HUDEP-2 (cell line): ENCODE results near the gene RHOV.
A peak's percentile ranks its signal among the peaks of the same experiment; 100 is the strongest.
"Not testable (repeated sequence)": the region's sequence is repeated elsewhere in the genome, so short reads cannot be mapped to it uniquely, and the experiment has no call there.

Experiments
- DNase-seq, 76 experiments: peaks; one replicate each; lab custom pipeline; 2025; ENCODE audit not compliant: unreplicated experiment in 76 of 76; lab: John Stamatoyannopoulos, UW

The RHOV gene

DNA sequence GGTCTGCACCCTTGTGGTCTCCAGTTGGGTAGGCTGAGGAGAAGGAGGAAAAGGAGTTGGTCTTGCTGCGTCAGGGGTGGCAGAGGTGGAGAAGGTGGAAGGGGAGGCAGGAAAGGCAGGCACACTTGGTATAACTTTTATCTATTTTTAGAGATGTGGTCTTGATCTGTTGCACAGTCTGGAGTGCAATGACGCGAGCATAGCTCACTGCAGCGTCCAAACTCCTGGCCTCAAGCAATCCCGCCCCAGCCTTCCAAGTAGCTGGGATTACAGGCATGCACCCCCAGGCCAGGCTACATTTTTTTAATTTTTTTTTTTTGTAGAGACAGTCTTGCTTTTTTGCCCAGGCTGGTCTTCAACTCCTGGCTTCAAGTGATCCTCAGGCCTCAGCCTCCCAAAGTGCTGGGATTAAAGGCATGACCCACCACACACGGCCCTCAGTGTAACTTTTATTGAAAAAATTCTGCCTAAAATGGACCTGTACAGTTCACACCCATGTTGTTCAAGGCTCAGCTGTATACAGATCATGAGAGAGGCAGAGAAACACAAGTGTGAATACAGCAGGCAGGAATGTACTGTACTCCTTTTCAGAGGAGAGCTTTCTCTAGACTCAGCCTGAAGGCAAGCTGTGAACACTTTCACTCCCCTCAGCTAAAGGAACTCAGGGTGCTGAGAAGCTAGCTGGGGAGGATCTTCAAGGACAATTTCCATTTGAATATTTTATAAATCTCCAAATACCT, 2.1 kb upstream of the RHOV start:
- no peak for DNase-seq

DNA sequence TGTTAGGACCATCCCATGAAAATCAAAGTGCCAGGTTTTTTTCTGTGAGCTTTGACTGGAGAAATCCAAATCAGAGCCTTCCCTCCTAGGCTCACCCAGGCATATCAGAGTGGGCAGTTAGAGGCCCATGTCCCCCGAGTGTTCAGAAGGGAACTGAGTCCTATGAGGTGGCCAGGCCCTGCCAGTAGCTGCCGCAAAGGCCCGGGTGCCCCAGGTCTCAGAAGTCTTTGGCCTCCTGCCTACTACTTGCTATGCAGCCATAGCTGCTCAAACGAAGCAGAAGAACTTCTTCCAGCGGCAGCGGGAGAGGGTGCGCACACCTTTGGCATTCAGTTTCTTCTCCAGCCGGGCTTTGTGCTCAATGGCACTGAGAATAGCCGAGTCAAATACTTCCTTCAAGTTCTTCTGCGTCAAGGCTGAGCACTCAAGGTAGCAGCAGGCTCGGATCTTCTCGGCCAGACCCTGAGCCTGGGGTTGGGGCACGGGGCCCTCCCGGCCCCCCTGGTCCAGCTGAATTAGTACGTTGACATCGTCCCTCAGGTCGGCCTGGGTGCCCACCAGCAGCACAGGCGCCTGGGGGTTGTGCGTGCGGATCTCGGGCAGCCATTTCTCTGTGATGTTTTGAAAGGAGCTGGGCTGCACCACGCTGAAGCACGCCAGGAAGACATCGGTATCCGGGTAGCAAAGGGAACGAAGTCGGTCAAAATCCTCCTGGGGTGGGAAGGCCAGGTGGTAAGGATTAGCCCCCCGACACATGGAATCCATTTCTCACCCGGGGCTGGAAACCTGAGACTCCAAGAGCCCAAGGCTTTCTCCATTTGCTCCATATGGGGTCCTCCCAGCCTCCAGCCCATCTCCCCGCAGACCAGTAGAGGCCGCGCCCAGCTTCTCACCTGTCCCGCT, 992 bp downstream of the RHOV start:
- no peak for DNase-seq

DNA sequence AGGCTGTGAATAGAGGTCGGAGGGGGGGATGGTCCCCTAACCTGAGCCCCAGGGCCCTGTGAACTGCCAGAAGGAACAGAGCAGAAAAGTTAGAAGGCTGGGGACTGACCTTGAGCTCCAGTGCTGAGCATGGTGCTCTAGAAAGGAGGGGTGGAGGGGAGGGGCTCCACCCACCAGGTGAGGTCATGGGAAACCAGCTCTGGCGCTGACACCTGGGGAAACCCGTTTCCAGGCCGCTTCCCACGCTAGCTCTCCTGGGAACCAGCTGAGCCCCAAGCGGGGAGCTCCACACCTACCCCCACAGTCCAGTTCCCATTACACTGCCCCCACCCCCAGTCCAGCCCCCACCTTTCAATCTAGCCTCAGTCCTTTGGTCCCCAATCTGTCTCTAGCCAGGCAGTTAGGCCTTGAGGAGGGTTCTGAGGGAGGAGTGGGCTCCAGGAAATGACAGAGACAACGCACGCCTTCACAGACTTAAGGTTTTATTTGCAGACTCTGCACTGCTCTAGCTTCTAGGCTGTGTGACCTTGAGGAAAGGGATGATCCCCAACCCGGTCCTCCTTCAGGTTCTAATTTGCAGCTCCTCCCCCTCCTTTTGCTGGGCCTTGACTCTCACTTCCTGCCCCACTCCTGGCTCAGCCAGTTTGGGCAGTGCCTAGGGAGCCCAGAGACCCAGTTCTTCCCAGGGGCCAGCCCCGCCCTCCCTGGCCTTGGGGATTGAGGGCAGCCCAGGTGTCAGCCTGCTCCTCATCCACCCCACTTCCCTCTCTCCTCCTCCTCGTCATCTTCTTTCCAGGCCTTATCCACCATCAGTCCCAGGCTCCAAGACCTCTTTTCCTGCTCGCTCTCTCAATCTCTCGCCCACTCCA, 2.1 kb downstream of the RHOV start:
- no peak for DNase-seq

DNA sequence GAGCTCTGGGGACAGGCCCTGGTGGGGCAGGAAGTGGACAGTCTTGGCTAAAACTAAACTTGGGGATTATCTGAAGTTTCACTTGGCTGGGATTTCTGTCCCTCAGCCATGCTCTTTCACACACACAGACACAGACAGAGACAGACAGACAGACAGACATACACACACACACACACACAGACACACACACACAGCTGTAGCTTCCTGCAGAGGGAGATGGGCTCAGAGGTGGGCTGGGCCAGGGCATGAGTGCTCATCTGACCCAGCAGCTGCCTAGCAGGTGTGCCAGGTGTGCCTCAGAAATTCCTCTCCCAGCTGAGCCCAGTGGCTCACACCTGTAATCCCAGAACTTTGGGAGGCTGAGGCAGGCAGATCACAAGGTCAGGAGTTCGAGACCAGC, 3.3 kb downstream of the RHOV start:
- no peak for DNase-seq

DNA sequence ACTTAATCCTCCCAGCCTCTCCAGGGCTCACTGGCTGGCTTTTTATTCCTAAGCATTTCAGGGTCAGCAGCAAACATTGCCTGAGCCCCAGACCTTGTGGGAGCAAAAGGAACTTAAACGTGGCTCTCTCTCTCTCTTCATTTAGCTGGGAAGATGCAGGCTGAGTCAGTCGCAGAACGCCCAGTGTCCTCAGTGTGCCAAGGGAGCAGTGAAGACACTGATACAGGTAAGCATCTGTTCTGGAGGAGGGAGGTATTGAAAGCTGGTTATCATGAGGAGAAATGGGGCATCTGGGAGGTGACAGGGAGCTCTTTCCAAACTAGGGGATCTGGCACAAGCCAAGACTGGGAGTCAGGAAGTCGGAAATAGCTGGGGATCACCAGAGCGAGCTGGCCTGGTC, 4.3 kb downstream of the RHOV start:
- no peak for DNase-seq

DNA sequence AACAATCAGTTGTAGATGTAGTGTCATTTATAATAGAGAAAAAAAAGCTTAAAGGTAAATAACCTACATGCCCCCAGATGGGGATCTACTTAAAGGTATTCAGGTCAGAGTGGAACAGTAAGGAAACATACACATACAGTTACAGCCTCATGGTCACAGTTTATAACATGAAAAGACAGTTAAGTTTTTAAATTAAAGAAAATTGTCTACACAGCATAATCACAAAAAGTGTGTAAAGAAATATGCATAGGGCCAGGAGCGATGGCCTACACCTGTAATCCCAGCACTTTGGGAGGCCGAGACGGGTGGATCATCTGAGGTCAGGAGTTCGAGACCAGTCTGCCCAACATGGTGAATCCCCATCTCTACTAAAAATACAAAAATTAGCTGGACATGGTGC, 6.8 kb downstream of the RHOV start:
- no peak for DNase-seq

DNA sequence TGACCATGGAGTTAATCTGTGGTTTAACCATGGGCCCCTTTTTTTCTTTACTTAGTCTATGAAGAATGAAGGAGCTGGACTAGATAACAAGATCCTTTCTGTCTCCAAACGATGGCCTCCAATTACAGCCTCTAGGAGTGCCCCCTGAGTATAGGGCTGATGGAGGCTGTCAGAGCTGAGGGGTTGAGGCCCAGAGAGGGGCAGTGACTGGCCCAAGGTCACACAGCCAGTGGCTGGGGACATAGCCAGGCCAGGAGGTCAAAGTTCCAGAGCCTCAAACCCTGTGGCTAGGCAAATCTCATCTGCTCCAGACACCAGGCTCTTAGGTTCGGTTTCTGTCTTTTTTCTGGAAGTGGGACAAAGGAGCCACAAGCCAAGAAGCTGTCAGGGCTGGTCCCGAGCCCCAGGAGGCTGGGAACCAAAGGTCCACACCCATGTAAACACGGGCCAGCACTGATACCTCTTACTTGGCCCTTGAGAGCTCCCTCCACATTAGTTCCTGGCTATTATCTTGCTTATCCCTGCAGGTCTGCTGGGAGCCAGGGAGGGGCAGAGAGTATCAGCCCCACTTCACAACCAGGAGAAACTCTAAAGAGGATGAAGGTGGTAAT, 10.3 kb downstream of the RHOV start:
- DNase-seq: no peak

DNA sequence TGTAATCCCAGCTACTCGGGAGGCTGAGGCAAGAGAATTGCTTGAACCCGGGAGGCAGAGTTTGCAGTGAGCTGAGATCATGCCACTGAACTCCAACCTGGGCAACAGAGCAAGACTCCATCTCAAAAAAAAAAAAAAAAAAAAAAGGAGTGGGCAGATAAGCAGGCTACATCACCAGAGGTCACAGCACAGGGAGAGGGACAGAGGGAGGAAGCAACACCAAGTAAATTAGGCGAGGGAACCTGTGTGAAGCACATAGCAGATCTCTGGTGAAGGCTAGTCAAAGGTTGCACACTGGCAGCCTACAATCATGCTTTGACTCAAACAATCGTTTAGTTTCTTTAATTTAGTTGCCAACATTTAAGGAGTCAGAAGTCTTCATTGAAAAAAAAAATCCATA, 12.9 kb downstream of the RHOV start:
- DNase-seq: not testable (repeated sequence)

DNA sequence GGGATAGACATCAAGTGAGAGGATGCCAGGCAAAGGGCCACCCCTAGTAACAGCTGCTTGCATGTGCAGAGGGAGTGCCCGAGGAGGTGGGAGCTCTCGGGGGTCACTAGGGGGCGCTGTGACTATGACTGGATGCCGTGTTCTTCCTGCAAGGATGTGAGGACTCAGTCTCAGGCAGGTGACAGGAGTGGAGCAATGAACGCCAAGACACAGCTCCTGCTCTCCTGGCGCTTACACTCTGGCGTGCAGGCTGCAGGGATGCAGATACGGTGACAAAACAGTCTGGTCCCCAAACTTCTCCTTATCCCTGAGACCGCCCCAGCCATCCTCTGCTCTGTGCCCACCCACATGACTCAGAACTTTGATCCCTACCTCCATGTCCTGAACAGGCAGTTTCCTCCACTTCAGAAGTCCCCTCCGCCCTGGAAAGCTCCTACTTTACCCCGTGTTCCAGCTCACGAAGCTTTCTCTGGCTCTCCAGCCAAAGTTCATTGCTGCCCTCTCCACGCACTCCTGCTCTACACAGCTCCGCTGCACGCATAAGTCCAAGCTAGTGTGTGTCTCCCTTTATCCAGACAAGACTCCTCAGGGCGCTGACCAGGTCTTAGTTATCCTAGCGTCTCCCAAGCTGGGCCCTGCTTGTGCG, 14.7 kb downstream of the RHOV start:
- DNase-seq: peak in 71 of 76 experiments; percentile 3 to 85 (median 70)

DNA sequence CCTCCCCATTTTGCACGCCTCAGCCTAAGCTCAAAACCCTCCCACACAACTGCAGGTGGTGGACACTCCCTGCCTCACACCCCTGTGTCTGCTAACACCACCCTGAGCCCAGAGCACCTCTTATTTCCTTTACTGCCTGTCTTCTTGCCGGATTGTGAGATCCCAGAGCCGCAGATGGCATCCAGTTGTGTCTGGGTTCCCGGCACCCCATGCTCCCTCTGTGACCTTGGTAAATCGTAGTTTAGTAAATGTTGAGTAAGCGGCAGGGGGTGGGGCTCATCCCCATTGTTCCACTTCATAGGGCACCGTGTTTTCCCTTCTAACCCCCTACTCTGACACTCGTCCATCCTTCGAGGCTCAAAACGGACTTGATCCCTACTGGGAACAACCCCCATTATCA, 15.3 kb downstream of the RHOV start:
- DNase-seq: no peak

DNA sequence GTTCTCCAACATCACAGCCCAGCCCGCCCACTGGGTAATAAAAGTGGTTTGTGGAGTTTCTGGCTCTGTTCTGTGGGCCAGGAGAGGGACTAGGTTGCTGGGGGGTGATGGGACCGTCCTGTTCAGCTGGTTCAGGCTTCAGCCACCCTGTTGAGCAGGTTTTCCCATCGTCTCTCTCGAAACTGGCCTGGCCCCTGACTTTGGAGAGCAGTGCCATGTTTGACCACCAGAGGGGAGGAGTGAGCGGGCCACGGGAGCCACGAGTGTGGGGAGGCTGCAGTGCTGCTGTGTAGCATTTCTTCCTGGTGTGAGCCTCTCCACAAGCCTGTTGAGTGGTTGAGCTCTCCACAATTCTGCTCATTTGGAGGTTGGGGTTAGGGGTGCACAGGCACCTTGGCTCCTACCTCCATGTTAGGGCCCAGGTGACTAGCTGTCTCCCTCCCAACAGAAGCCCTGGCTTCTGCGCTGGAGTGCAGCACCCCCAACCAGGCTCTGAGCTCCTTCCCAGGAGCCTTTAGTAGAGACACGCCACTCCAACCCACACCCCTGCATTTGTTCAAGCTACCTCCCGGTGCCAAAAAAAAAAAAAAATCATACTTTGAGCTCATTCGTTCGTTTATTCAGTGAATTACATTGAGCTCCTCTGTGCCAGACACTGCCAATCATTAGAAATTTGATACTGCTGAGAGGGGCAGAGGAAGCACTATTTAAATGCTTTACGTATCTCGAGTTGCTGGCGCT, 16.3 kb downstream of the RHOV start:
- DNase-seq: peak in 66 of 76 experiments; percentile 5 to 86 (median 60)

DNA sequence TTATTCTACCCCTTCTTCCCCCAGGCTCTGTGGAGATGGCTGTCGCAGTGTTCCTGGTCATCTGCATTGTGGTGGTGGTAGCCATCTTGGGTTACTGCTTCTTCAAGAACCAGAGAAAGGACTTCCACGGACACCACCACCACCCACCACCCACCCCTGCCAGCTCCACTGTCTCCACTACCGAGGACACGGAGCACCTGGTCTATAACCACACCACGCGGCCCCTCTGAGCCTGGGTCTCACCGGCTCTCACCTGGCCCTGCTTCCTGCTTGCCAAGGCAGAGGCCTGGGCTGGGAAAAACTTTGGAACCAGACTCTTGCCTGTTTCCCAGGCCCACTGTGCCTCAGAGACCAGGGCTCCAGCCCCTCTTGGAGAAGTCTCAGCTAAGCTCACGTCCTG, 17.3 kb downstream of the RHOV start:
- no peak for DNase-seq

DNA sequence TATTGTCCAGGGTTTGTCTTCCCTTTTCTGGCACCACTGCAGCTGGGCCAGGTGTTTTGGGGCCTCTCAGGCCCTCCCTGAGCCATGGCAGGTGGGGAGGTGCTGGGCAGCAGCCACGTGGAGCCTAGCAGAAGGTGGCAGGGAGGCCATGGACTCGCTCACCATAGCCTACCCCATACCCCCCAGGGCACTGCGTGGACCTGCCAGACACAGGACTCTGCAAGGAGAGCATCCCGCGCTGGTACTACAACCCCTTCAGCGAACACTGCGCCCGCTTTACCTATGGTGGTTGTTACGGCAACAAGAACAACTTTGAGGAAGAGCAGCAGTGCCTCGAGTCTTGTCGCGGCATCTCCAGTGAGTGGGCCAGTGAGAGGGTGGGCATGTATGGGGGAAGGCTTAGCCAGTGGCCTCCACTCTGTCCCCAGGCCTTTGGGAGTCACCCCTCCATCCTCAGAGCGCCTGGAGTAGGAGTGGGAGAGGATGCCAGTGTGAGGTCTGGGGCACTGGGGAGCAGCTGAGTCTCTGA, 18.3 kb downstream of the RHOV start:
- no peak for DNase-seq

DNA sequence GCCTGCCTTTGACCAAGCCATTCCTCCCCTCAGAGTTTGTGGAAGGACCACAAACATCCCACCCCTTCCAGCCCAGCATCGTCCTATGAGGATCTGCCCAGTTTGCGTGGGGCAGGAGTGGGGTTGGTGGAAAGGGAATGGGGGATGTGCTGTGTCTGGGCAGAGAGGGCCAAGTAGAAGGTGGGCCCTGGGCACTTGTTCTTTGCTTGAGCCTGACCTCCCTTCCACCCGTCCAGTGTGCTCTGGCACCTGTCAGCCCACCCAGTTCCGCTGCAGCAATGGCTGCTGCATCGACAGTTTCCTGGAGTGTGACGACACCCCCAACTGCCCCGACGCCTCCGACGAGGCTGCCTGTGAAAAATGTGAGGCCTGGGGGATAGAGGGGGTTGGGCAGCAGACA, 19.9 kb downstream of the RHOV start:
- no peak for DNase-seq

DNA sequence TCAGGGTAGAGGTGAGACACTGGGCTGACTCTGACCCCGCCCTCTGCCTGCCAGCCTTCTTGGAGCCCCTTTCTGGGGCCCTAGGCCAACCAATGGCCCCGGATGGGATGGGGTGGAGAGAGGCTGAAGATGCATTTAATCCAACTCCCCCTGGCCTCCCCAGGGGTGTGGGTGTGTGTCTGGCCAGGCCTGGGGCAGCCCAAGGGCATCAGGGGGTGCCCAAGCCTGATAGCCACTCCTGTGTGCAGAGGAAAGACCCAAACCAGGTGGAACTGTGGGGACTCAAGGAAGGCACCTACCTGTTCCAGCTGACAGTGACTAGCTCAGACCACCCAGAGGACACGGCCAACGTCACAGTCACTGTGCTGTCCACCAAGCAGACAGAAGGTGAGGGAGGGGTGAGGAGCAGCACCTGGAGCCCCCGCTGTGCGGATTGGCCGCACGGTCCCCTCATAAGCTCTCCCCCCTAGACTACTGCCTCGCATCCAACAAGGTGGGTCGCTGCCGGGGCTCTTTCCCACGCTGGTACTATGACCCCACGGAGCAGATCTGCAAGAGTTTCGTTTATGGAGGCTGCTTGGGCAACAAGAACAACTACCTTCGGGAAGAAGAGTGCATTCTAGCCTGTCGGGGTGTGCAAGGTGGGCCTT, 20.7 kb downstream of the RHOV start:
- DNase-seq: no peak

DNA sequence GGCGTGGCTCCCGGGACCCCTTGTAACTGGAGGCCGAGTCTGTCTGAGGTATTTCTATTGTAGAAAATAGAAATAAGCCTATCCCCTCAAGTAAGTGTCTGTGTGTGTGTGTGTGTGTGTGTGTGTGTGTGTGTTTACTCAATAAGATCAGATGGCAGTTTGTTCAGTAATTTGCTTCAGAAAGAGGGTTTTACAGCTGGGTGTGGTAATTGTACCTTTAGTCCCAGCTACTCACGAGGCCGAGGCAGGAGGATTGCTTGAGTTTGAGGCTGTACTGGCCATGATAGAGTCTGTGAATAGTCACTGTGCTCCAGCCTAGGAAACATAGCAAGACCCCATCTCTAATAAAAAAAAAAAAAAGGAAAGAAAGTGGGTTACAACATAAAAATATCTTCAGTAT, 21.5 kb downstream of the RHOV start:
- DNase-seq: no peak

DNA sequence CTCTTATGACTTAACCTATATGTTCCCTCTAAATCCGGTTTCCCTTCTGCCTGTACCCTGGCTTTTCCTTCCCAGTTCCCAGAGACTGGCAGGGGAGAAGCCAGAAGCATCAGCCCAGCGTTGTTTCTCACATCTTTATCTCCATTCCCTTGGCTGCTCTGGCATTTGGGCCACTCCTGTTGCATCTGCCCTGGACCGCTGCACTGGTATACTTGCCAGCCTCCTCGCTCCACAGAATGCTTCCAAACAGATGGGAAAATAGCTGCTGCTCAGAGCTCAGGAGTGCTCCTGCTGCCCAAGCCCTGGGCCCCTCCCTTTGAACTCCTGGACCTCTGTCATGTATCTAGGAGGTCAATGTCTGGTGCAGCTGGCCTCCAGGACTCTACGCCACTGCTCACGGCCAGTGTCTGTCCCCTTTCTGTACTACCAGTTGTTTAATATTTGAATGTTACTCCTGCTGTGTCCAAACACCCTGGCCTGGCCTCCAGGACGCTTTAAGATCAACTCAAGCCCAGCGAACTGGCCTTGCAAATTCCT, 23.4 kb downstream of the RHOV start:
- no peak for DNase-seq

DNA sequence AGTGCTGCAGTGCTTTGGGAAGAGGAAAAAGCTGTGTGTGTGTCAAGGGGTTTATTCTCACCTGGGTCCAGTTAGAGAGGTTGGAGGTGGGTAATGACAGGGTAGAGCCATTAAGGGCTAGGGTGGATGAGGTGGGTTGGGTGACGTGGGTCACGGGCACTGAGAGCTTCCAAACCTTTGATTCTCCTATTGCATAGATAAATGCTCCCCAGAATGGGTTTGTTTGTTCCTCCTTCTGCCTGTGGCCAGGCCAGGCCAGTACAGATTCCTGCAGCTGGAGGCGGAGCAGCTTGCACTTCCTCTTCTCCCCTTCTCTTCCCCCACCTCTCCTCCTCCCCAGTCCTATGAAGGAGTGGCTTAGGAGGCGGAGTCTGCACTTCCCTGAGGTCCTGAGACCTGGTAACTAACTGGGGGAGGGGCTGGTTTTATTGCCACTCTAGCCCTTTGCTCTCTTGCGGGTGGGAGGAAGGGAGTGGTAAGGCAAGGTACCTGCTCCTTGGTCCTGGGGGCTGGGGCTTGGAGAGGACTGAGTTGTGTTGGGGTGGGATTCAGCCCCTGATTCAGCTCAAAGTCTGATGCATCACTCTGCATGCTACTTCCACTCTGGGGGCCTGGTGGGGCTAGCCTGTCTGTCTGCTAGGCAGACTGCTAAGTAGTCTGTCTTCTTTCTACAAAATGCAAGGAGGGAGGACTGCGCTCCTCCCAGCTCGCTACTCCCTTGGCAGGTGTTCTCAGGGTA, 26.6 kb downstream of the RHOV start:
- peak in 54 of 76 experiments; percentile 6 to 69 (median 40) for DNase-seq
